ENCODE results near the gene MAGI1.

DNA sequence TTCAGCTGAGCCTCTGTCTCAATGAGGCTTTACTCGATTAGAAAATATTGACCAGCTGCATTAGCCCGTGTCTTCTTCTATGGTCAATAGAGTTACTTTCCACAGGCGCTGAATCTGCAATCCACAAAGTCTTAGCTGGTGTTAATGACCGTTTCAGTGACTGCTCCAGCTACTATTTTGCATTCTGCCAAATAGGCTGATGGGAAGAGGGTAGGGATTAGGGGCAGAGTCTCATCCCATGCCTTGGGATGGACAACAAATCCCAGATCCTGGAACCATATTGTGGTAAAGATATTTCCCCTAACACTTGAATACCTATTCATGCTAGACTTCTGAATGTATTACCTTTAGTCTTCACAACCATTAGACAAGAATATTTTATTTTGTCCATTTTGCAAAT, 29.5 kb upstream of the MAGI1 start:
- TF ChIP-seq, protein P1, sequence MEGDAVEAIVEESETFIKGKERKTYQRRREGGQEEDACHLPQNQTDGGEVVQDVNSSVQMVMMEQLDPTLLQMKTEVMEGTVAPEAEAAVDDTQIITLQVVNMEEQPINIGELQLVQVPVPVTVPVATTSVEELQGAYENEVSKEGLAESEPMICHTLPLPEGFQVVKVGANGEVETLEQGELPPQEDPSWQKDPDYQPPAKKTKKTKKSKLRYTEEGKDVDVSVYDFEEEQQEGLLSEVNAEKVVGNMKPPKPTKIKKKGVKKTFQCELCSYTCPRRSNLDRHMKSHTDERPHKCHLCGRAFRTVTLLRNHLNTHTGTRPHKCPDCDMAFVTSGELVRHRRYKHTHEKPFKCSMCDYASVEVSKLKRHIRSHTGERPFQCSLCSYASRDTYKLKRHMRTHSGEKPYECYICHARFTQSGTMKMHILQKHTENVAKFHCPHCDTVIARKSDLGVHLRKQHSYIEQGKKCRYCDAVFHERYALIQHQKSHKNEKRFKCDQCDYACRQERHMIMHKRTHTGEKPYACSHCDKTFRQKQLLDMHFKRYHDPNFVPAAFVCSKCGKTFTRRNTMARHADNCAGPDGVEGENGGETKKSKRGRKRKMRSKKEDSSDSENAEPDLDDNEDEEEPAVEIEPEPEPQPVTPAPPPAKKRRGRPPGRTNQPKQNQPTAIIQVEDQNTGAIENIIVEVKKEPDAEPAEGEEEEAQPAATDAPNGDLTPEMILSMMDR (IDR thresholded peaks at IDR 0.05), result no peak
- no peak for TF ChIP-seq POLR2AphosphoS5 (IDR thresholded peaks at IDR 0.05)
- no peak for TF ChIP-seq POLR2A (IDR thresholded peaks at IDR 0.05)
- TF ChIP-seq EP300 (IDR thresholded peaks at IDR 0.05), result no peak
